ENCODE results near the gene CAV3.

DNA sequence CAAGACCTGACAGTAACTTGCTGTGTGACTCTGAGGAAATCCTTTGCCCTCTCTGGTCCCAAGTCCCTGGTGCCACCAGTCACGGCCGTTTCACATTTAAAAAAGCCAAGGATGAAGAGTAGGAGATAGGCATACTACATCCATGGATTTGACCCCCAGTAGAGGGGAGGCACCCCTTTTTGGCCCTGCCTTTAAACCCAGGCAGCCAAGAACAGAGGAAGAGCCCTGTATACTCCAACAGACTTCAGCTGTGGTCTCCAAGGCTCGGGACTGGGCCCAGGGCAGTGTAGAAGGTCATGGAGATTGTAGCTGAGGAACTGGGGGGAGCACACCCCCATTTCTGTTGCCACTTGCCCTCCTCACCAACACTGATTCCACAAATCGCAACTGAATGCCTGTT is 3.7 kb downstream of the CAV3 start:
- TF ChIP-seq, protein P1, sequence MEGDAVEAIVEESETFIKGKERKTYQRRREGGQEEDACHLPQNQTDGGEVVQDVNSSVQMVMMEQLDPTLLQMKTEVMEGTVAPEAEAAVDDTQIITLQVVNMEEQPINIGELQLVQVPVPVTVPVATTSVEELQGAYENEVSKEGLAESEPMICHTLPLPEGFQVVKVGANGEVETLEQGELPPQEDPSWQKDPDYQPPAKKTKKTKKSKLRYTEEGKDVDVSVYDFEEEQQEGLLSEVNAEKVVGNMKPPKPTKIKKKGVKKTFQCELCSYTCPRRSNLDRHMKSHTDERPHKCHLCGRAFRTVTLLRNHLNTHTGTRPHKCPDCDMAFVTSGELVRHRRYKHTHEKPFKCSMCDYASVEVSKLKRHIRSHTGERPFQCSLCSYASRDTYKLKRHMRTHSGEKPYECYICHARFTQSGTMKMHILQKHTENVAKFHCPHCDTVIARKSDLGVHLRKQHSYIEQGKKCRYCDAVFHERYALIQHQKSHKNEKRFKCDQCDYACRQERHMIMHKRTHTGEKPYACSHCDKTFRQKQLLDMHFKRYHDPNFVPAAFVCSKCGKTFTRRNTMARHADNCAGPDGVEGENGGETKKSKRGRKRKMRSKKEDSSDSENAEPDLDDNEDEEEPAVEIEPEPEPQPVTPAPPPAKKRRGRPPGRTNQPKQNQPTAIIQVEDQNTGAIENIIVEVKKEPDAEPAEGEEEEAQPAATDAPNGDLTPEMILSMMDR (IDR thresholded peaks at IDR 0.05; ENCODE audit: extremely low read depth in 1 of 2, insufficient read depth in 1 of 2, low read depth in 1 of 2, low read length in 2 of 2) = no peak
- TF ChIP-seq POLR2A (IDR thresholded peaks at IDR 0.05; ENCODE audit: low read depth, low read length) (no peak), EZH2 (IDR thresholded peaks at IDR 0.05; ENCODE audit: borderline replicate concordance, low read depth, low read length, severe bottlenecking) (no peak)
